ENCODE measurements around the gene ARHGEF4.

The ARHGEF4 gene

DNA sequence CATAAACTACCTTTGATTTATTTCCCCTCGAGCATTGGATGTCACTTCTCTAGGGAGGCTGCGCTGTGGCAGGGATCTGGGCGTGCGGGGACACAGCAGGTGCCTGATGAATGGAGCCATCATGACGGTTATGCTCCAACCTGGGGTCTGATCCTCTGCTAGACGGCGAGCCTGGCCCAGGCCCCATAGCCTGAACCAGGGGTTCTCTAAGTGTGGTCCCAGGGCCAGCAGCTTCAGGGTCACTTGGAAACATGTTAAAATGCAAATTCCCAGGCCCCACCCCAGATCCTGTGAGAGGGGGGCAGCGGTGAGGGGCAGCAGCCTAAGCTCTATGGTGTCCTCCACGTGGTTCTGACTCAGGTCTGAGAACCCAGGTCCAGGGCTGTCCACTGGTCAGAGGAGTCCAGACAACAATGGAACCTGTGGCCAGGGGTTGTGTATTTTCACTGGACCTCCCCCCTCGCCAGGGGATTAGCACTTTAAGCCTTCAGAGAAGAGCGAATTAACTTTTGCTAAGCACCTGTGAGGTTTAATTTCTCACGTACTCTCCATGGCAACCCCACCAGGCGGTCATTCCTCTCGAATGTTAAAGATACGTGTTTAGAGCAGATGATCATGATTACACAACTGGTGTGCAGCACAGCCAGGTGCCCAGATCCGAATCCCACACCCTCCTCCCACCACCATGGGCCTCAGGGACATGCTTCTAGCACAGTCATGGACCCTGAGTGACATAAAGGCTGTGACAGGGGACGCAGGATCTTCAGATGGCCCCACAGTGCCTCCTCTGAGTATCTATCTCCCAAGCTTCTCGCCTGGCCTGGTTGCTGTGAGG, 1.6 kb upstream of the ARHGEF4 start:
- no peak for DNase-seq (ENCODE audit: low read depth)

DNA sequence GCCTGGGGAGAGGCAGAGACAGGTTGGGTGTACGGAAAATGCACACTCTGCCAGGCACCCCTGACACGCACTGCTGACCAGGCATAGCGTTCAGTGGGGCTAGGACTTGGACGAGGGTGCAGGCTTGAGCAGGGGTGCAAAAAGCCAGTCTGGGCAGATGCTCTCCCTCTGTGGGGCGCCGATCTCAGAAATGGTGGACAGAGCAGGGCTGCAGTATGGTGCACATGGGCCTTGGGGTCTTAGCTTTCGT, 1.0 kb upstream of the ARHGEF4 start:
- DNase-seq (ENCODE audit: low read depth), result no peak

DNA sequence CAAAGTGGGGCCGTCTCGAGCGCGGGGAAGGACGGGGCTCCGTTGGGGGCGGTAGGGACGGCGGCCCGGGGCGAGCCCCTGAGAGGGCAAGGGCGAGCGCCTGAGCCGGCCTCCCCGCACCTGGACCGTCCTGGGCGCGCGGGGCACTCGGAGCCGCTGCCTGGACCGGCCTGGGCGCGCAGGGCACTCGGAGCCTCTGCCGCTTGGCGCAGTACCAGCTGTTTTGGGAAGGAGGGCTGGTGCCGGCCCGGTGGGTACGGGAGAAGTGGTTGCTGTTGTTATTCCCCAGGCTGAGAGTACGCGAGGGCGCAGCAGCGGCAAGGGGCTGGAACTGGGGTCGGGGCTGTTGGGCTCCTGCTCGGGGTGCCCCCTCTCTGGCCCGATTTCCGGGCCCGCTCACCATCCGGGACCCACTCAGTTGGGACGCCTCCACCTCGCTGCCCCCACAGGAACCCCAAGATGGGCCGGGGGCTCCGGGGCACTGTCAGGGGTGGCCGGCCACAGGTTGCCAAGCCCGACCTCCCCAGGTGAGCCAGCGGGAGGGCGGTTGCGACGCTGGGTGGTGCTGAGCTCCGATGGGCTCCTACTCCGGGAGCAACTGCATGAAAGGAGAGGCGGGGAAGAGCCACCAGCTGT, 579 bp downstream of the ARHGEF4 start:
- no peak for DNase-seq (ENCODE audit: low read depth)

DNA sequence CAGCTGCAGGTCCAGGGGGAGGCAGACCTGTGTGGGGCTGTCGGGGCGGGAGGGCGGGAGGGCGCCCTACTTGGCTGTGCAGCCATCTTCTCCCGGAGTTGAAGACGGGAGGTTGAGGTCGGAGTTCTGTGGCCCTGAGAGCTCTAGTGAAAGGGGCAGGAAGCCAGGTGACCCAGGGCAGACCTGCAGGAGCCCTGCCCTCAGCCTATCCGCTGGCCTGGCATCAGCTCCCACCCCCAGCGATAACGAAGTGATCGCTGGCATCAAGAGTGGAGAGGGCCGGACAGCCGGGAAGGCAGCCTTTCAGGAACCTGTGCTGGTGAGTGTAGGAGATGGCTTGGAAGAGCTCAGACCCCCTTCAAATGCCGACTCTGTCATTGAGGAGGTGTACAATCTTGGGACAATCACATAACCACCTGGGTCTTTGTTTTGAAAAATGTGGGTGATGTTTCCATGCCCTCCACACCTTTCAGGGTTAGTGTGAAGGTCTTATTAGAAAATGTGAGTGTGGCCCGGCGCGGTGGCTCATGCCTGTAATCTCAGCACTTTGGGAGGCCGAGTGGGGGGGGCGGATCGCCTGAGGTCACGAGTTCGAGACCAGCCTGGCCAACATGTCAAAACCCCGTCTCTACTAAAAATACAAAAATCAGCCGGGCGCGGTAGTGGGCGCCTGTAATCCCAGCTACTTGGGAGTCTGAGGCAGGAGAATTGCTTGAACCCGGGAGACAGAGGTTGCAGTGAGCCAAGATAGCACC, 1.3 kb downstream of the ARHGEF4 start:
- DNase-seq (ENCODE audit: low read depth), result no peak

DNA sequence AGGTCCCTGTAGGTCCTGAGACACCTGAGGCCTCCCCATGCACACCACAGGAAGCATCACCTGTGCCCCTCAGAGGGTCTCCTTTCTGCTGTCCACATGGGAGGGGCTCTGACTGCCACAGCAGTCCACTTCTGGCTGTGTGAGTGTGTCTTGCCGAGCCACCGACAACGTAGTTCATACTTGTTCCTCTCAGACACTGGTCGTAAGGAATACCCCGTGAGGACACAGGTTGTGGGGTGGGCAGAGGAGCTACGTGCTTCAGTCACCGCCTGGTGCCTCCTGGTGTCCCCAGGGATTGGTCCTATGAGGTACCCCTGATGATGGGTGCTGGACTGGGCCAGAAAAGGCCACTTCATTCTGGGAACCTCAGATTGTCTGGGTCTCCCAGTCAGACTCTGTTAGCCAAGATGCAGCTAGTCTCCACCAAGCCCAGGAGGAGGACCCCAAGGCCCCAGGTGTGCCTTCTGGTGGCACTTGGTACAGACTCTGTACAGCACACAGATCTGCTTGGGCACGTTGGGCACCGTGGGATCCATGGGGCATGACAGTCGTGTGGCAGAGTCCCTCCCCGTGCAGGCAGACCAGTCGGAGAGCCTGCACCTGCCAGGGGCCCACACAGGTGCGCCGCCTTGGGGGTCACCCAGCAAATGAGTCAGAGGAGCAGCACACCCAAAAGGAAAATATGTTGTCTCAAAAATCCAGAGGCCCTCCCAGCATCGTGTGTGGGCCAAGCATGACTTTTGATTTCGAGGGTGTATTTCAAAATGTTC, 2.5 kb downstream of the ARHGEF4 start:
- no peak for DNase-seq (ENCODE audit: low read depth)

DNA sequence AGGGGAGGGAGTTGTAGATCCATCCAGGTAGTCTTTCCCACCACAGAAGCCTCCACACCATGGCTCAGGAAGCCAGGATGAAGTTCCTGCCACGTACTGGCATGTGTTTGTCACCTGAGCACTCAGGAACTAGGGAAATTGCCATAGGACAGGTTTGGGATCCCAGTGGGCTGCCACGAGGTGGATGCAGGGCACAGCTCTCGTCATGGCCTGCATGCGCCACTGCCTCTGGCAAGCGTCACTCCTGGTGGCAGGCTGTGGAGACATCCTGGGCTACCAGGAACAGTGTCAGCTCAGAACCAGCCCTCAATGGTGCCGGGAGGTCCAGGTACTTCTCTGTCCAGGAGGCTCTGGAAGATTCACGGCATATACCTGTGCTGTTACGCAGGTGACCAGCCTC, 3.8 kb downstream of the ARHGEF4 start:
- no peak for DNase-seq (ENCODE audit: low read depth)

DNA sequence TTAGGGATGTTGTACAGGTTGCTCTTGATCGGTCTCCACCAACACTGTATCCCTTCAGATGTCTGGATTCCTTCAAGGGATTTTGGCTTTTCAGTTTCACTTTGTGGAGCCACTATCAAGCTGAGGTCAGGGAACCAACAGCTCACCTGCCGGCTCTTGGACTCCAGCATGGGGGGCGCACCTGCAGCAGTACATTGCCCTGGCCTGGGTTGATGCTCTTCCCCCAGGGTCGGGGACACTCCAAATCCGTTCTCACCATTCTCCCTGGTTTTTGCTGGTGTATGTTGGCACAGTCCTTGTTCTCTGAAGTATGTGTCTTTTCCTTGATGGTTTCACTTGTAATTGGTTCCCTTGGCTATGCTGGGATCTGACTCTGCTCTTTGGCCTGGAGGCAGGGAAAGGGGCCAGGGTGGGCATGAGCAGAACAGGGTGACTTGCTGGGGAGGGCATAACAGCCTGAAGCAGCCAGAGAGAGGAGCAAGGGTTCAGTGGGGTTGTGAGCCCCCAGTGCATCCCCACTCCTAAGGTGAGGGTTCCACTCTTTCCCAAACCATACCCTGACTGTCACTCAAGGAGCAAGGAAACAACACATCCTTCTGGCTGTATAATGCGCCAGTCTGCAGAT, 5.1 kb downstream of the ARHGEF4 start:
- DNase-seq (ENCODE audit: low read depth), result no peak

DNA sequence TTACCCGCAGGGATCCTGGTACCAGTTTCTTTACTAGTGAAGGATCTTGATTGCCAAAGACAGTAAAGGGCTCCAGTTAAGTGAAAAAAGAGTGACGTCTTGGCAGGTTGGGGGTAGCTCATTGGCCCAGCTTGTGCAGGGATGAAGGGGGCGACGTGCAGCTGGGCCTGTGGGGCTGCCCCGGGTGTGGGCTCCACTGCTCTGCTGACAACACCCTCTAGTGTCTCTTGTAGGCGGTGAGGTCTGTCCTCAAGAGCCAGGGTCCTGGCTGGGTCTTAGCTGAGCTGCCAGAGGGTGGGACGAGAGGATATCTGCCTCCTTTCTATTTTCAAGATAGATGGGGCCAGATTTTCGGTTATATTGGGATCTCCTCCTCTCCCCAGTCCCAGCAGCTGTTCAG, 6.1 kb downstream of the ARHGEF4 start:
- DNase-seq (ENCODE audit: low read depth), result no peak

DNA sequence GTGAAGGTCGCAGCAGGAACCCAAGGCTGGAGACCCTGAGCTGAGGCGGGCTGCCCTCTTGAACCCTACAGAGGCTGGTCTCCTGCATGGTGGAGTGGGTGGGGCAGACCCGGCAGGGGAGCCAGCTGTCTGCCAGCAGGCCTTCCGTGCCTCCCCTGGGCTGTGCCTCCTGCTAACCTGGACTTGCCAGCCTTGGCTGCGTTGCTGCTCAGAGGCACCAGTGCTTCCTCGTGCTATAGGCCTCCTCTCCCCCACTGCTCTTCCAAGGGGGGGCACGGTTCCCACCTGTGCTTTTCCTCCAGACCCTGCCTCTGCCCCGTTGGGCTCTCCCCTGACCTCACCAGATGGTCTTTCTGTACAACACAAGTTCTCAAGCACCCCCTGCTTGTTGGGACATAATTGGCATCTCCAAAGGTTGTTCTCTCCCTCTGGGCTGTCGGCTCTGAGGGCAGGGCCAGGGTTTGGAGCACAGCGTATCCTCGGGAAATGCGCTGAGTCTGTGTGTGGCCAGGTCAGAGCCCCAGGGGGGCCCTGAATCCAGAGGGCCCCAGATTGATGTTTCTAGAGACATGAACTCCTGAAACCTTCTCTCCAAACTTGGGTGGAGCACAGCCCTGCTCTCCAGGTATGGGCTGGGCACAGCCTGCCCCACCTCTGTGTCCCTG, 6.7 kb downstream of the ARHGEF4 start:
- no peak for DNase-seq (ENCODE audit: low read depth)

DNA sequence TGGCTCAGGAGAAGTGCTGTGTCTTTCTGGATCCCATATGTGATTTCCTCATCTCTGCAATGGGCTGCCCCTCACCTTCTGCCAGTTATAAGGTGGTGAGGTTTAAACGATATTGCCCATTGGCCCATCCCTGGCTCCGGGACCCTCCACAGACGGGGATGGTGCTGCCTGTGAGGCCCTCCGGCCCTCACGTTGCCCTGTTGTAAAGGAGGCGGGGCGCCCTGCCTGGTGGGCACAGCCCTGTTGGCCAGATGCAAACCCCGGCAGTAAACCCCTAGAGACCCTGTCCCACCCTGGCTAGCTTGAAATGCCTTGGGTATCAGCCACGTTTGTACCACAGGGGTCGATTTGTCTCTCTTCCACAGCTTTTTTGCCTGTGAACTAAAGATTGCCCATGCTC, 7.4 kb downstream of the ARHGEF4 start:
- DNase-seq (ENCODE audit: low read depth), result no peak

DNA sequence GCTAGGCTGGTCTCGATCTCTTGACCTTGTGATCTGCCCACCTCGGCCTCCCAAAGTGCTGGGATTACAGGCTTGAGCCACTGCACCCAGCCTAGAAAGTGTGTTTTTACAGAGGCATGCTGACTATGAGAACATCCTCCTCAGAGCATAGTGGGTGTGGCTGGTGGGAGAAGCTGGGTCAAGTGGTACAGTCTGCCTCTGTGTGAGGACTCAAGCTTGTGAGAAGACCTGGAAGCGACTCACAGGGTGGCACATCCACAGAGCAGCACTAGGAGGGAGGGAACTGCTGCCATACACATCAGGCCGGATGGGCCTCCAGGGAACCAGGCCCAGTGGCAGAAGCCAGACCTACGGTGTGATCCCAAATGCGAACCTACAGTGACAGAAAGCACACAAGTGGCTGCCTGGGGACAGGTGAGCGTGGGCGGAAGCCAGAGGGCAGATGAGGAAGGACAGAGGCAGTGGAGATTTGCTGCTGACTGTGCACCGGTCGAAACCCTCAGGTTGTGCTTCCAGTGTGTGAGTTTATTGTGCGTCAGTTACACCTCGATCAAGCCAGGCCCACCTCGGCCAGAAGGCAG, 8.9 kb downstream of the ARHGEF4 start:
- DNase-seq (ENCODE audit: low read depth), result no peak

DNA sequence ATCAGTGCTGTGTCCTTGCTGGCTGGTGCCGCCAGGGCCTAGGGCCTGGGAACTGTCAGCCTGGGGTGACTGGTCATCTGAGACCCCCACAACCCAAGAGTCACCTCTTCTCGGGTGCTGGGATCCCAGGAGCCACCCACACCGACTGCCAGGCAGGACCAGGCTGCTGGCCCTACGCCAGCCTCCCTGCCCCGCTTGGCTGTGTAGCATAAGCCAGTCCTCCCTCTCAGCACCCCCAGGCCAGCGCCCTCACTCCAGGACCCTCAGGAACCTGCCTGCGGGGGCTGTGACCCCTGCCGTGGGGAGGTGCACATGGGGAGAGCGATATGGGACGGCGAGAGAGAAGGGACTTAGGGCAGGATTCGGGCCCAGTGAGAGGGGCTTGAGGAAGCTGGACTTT, 9.5 kb downstream of the ARHGEF4 start:
- no peak for DNase-seq (ENCODE audit: low read depth)

DNA sequence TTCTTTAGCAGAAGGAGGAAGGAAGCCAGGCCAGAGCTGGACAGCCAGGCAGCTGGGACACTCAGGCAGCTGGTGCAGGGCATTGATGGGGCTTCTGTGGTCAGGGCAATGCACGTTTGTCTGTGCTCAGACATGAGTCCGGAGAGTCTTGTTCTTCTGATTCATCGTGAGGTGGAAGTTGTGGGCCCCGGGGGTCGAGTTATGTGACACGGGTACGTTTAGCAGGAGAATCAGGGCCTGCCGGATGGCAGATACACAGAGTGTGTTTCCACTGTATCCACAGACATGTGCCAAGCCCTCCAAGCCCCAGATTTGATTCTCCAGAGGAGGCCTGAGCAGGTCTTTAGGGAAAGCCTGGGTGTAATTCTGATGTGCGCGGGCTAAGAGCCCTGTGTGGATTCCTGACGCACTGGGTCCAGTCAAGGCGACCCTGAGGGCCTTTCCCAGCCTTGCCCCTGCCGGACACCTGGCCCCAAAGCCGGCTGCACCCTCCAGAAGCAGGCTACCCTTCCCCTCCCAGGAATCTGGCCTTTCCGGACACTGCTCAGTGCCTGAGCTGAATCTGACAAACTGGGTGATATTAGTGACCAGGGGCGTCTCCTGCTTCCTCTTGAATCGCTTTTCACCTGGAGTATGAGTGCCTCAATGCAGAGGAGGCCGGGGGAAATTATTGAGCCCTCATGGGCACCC, 10.1 kb downstream of the ARHGEF4 start:
- DNase-seq (ENCODE audit: low read depth), result no peak

DNA sequence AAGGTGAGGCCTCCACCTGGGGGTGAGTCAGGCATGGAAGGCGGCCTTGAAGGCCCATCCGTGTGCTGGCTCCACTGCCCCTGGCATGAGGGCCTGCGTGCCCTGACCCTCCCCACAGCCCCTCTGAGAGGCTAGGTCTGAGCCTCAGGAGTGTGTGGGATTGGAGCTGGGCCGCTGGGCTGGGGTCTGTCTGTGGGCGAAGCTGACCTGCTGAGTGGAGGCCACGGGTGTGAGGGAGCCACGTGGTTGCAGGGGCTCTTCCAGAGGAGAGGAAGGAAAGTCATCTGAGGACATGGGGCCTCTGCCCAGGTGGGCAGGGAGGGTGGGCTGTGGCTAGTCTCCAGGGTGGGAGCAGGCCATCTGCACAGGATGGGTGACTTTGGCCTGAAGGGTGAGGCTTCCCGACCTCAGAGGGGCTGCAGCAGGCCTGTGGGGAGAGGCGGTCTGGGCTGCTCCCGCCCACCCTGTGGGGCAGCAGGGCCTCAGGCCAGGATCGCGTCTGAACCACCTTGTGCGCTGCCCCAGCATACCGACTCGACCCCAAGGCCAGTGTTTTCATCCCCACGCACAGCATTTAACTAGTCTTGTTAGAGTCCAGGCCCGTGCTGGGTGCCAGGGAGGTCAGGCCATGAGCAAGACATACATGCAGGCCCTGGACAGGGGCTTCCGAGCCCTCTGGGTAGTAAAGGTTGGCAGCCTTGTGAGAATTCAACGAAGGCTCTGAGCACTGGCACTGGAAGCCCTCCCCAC, 11.2 kb downstream of the ARHGEF4 start:
- no peak for DNase-seq (ENCODE audit: low read depth)

DNA sequence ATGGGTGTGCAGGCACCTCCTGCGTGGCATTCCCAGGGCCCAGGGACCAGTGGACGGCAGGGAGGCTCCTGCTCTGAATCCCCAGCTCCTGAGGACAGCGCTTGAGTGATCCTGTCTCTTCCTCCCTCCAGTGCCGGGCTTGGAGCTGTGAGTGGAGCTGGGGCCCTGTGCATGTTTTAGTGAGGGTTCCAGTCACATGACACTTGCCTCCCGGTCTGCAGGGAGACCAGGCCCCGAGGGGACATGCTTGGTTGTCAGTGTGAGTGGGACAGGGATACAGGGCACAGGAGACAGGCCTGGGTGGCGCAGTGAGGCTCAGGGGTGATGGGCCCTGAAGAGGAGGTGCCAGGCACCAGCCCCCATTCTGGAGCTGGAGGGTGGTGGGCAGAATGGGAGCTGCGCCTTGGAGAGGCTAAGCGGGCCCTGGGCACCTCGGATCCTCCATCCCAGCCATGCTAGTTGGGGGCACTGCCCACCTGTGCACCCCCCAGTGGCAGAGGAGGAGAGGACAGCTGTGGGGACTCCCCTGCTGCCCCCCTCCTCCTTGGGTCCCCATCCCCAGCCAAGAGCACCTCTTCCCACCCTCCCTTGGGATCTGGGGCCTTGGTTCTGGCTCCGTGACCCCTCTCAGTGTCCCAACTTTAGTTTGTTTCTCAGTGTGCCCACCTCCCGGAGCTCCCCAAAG, 12.0 kb downstream of the ARHGEF4 start:
- no peak for DNase-seq (ENCODE audit: low read depth)

DNA sequence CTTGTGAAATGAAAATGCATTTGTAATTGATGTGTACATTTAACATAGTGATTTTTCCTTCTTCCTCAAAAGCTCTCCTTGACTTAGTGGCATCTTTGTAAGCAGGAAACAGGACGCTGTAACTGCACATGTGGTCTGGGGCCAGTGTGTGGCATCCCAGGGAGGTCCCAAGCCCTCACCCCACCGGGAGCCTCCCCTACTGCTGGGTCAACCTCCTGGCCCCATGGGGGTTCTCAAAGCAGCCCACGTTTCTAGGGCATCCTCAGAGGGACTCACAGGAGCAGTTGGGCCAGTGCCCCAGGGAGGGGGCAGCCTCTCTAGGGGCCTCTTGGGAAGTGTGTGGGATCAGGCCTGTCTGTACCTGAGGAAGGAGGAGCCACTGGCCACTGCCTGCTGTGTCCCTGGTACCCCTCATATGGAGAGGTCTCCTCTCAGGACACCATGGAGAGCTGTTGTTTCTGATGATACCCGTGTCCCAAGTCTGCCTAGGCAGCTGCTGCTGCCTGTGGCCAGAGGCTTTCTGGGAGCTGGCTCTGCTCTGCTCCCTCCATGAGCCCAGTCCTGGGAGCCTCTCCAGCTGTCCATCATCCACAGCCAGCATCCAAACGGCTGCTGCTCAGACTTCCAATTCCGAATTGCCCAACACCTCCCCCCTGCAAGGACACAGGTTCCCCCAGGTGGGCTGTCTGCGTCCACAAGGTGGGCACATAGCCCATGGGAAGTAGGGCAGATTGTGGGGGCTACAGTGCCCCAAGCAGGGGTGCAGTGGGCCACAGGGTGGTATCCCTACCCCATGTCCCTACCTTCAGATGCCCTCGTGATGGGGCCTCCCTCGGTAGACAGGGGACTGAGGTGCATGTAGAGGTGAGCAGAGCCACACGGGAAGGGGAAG, 13.4 kb downstream of the ARHGEF4 start:
- no peak for DNase-seq (ENCODE audit: low read depth)

DNA sequence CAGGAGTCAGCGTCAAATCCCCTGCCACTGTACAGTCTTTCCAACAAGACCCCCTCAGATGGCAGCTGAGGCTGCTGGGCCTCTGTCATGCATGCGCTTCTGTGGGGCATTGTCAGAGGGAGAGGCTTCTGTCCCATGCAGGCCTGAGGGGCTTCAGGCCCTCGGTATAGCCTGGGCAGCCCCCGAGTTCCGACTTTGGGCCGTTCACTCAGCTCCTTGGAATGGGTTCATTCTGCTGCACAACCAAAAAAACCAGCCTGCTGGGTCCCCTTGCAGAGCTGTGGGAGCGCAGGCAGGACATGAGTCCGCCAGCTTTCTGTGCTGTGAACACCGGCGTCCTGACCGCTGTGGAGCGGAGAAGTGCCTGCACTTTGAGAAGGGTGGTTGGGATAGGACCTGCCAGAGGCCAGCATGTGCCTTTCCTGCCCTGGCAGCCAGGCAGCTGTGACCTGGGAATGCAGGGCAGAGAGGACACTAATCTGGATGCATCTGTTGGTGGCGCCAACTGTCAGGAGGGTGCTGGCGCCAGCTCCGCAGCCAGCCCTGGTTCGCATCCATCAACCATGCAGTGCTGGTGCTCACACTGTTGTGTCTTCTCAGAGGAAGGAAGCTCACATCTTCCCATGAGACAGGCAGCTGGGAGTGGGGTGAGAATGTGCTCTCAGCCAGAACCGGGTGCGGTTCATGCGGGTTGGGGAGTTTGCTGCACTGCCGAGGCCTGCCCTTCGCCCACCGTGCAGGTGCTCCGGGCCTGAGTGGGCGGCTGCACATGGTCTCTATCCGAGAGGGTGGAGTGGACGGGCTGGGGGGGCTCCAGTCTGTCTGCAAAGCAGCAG, 14.3 kb downstream of the ARHGEF4 start:
- no peak for DNase-seq (ENCODE audit: low read depth)
